H9 (cell line): ENCODE data around the gene DEFB132. TPM values are rescaled to one million over a fixed set of nuclear protein-coding genes. Genes with fewer than 3 reads are reported as not detected.

Experiments
- DNase-seq: peaks from one replicate; pipeline ENCODE4 v3.0.0-alpha.2; 2017
- H2AFZ ChIP-seq: one replicate; pipeline ENCODE4 v1.6.1; 2013; ENCODE audit warnings: mild to moderate bottlenecking, low read length, control low read depth, moderate library complexity
- H2AK5ac ChIP-seq: 2 replicates; pipeline ENCODE4 v1.6.1; 2013; ENCODE audit warnings: low read length, control low read depth, mixed read lengths; ENCODE audit not compliant: insufficient read length
- H2BK120ac ChIP-seq: one replicate; pipeline ENCODE4 v1.6.1; 2013; ENCODE audit warnings: low read depth, mild to moderate bottlenecking, low read length, control low read depth, inconsistent platforms; ENCODE audit not compliant: poor library complexity, severe bottlenecking
- H2BK12ac ChIP-seq: 2 replicates; pipeline ENCODE4 v1.6.1; 2013; ENCODE audit warnings: low read length, control low read depth, mixed read lengths, low read depth; ENCODE audit not compliant: insufficient read length
- H2BK15ac ChIP-seq: 2 replicates; pipeline ENCODE4 v1.6.1; 2013; ENCODE audit warnings: low read depth, low read length, control low read depth
- H2BK20ac ChIP-seq: one replicate; pipeline ENCODE4 v1.6.1; 2013; ENCODE audit warnings: low read depth, mild to moderate bottlenecking, low read length, control low read depth, inconsistent platforms; ENCODE audit not compliant: poor library complexity, severe bottlenecking
- H2BK5ac ChIP-seq: 2 replicates; pipeline ENCODE4 v1.6.1; 2013; ENCODE audit warnings: low read length, control low read depth, mixed read lengths; ENCODE audit not compliant: insufficient read length
- H3K14ac ChIP-seq: 2 replicates; pipeline ENCODE4 v1.6.1; 2013; ENCODE audit warnings: low read length, control low read depth; ENCODE audit not compliant: insufficient read depth
- H3K18ac ChIP-seq: 2 replicates; pipeline ENCODE4 v1.6.1; 2013; ENCODE audit warnings: low read depth, mild to moderate bottlenecking, mixed read lengths, low read length, control low read depth; ENCODE audit not compliant: insufficient read length
- H3K23ac ChIP-seq: 2 replicates; pipeline ENCODE4 v1.6.1; 2013; ENCODE audit warnings: low read length, control low read depth, mixed read lengths, low read depth; ENCODE audit not compliant: insufficient read length
- H3K23me2 ChIP-seq: 2 replicates; pipeline ENCODE4 v1.6.1; 2013; ENCODE audit warnings: low read depth, mild to moderate bottlenecking, mixed read lengths, low read length, control low read depth; ENCODE audit not compliant: insufficient read length, poor library complexity, severe bottlenecking
- H3K27ac ChIP-seq: 2 replicates; pipeline ENCODE4 v1.5.1; 2013; ENCODE audit warnings: low read length, control low read depth, mixed read lengths, low read depth; ENCODE audit not compliant: insufficient read length
- H3K27me3 ChIP-seq: 2 replicates; pipeline ENCODE4 v1.6.1; 2013; ENCODE audit warnings: low read length, control low read depth, inconsistent platforms; ENCODE audit not compliant: insufficient read depth
- H3K4ac ChIP-seq: 2 replicates; pipeline ENCODE4 v1.6.1; 2013; ENCODE audit warnings: low read depth, mild to moderate bottlenecking, control low read depth, inconsistent platforms, low read length, moderate library complexity
- H3K4me1 ChIP-seq: 2 replicates; pipeline ENCODE4 v1.6.1; 2013; ENCODE audit warnings: low read length, control low read depth, inconsistent platforms; ENCODE audit not compliant: insufficient read depth
- H3K4me2 ChIP-seq: 2 replicates; pipeline ENCODE4 v1.6.1; 2013; ENCODE audit warnings: low read length, control low read depth, mixed read lengths; ENCODE audit not compliant: insufficient read length, insufficient read depth
- H3K56ac ChIP-seq: 2 replicates; pipeline ENCODE4 v1.6.1; 2013; ENCODE audit warnings: low read depth, mild to moderate bottlenecking, mixed read lengths, low read length, control low read depth; ENCODE audit not compliant: insufficient read length
- H3K79me1 ChIP-seq: 2 replicates; pipeline ENCODE4 v1.6.1; 2013; ENCODE audit warnings: low read depth, mild to moderate bottlenecking, moderate library complexity, low read length, control low read depth, inconsistent platforms; ENCODE audit not compliant: insufficient read depth, poor library complexity, severe bottlenecking
- H3K79me2 ChIP-seq: 2 replicates; pipeline ENCODE4 v1.6.1; 2013; ENCODE audit warnings: low read length, control low read depth, inconsistent platforms; ENCODE audit not compliant: insufficient read depth
- H3K9ac ChIP-seq: 2 replicates; pipeline ENCODE4 v1.6.1; 2013; ENCODE audit warnings: low read length, control low read depth, mixed read lengths; ENCODE audit not compliant: insufficient read length; ENCODE audit errors: extremely low read depth
- H3K9me3 ChIP-seq: one replicate; pipeline ENCODE4 v1.6.1; 2013; ENCODE audit warnings: low read depth, low read length, inconsistent platforms; ENCODE audit not compliant: control insufficient read depth
- H3T11ph ChIP-seq: one replicate; pipeline ENCODE4 v1.6.1; 2013; ENCODE audit warnings: mild to moderate bottlenecking, low read length, control low read depth, inconsistent platforms
- H4K20me1 ChIP-seq: one replicate; pipeline ENCODE4 v1.6.1; 2013; ENCODE audit not compliant: control insufficient read depth, insufficient read length, insufficient read depth
- H4K5ac ChIP-seq: 2 replicates; pipeline ENCODE4 v1.6.1; 2013; ENCODE audit warnings: low read depth, mild to moderate bottlenecking, mixed read lengths, low read length, control low read depth; ENCODE audit not compliant: insufficient read length
- H4K8ac ChIP-seq: replicated peaks from 2 replicates; pipeline ENCODE4 v1.6.1; 2013; ENCODE audit warnings: low read length, control low read depth, mixed read lengths, low read depth; ENCODE audit not compliant: insufficient read length
- H4K91ac ChIP-seq: 2 replicates; pipeline ENCODE4 v1.6.1; 2013; ENCODE audit warnings: low read depth, mild to moderate bottlenecking, moderate library complexity, mixed read lengths, low read length, control low read depth; ENCODE audit not compliant: insufficient read length
- H3K27ac Mint-ChIP-seq, 3 experiments: 2 replicates in 2 of 3; 3 replicates in 1 of 3; pipeline ENCODE4 v1.8.0; 2020 to 2021; ENCODE audit warnings: mixed read lengths in 3 of 3, mild to moderate bottlenecking in 1 of 3, moderate library complexity in 1 of 3
- H3K27me3 Mint-ChIP-seq: 2 replicates; pipeline ENCODE4 v1.8.0; 2021; ENCODE audit warnings: low read depth, mild to moderate bottlenecking, moderate library complexity, mixed read lengths
- H3K36me3 Mint-ChIP-seq, 3 experiments: 2 replicates in 2 of 3; 3 replicates in 1 of 3; pipeline ENCODE4 v1.8.0; 2020 to 2021; ENCODE audit warnings: low read depth in 3 of 3, mixed read lengths in 3 of 3; ENCODE audit not compliant: insufficient read depth in 1 of 3
- H3K4me1 Mint-ChIP-seq, 2 experiments: 2 replicates each; pipeline ENCODE4 v1.8.0; 2020; ENCODE audit warnings: mixed read lengths in 2 of 2
- H3K4me3 Mint-ChIP-seq, 2 experiments: 2 replicates in 1 of 2; 3 replicates in 1 of 2; pipeline ENCODE4 v1.8.0; 2020 to 2021; ENCODE audit warnings: mild to moderate bottlenecking in 2 of 2, mixed read lengths in 2 of 2, moderate library complexity in 1 of 2
- H3K9me3 Mint-ChIP-seq, 2 experiments: 2 replicates in 1 of 2; 3 replicates in 1 of 2; pipeline ENCODE4 v1.8.0; 2020; ENCODE audit warnings: mild to moderate bottlenecking in 2 of 2, mixed read lengths in 2 of 2, moderate library complexity in 1 of 2
- WGBS: extraction: QIAGEN DNeasy Blood & Tissue Kit; methylation state at CpG from one replicate; pipeline ENCODE4 v1.1.7; 2013; ENCODE audit warnings: missing lambda C conversion rate, low lambda C conversion rate, mixed read lengths; ENCODE audit not compliant: insufficient read length; ENCODE audit errors: extremely low coverage; 5-methylcytosine and 5-hydroxymethylcytosine counted together
- total RNA-seq: library from RNA; stranded (reverse); gene quantifications from 2 replicates; pipeline ENCODE4 v1.2.1, GENCODE V29; 2021
- TF ChIP-seq, protein P1 (sequence below): fragments of 200-600 bp; sonication (generic); conservative IDR thresholded peaks from 3 replicates; pipeline ENCODE4 v1.8.0; 2021; ENCODE audit warnings: antibody characterized with exemption, mild to moderate bottlenecking

DEFB132 gene
- total RNA-seq, 1 experiment from 2014 or later, result not detected

DNA sequence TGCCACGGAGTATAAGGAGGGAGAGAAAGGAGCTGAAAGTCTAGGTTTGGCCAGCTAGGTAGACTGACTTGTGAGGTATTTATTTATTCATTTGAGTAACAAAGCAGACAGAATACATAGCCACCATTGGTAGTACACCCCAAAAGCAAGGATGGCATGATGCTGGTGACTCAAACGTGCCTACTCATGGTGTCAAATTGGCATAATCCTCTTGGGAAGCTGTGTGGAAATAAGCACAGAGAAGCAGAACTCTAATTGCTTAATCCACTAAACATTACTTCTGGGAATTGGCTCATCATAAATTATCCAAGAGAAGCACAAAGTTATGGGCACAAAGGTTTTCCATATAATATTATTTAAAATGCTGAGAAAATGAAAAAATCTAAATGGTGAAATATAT, 2.5 kb downstream of the DEFB132 start:
- Mint-ChIP-seq H3K27me3 (peaks cover 93% of the 10 kb centered on the region), H3K27ac (no peak overlapping the region), H3K4me1 (peaks cover 0 to 2% of the 10 kb centered on the region in 2 experiments; a peak in 2 of 4 replicates), H3K36me3 (no peaks in the 10 kb centered on the region), H3K4me3 (no peak overlapping the region), H3K9me3 (no peaks in the 10 kb centered on the region)
- no peaks in the 10 kb centered on the region for H3K79me2 ChIP-seq
- no peak overlapping the region for H3K14ac ChIP-seq
- no CpG with 5 or more reads among the region's 2 CpGs for WGBS
- H3K18ac ChIP-seq, result no peak overlapping the region
- no peak overlapping the region for H4K5ac ChIP-seq
- no peak overlapping the region for H2AFZ ChIP-seq
- H3K56ac ChIP-seq, result no peak overlapping the region
- no peak overlapping the region for H2BK5ac ChIP-seq
- no peak overlapping the region for H3K4ac ChIP-seq
- no peak overlapping the region for H2BK120ac ChIP-seq
- peaks cover 29% of the 10 kb centered on the region for H3K27me3 ChIP-seq
- no peaks in the 10 kb centered on the region for H3K23me2 ChIP-seq
- H3K9me3 ChIP-seq, result no peaks in the 10 kb centered on the region
- H4K91ac ChIP-seq, result no peak overlapping the region
- H3K23ac ChIP-seq, result no peak overlapping the region
- no peak overlapping the region for H2BK15ac ChIP-seq
- no peak overlapping the region for H3K4me2 ChIP-seq
- H2BK20ac ChIP-seq, result no peak overlapping the region
- H3K27ac ChIP-seq, result no peak overlapping the region
- TF ChIP-seq, protein P1, sequence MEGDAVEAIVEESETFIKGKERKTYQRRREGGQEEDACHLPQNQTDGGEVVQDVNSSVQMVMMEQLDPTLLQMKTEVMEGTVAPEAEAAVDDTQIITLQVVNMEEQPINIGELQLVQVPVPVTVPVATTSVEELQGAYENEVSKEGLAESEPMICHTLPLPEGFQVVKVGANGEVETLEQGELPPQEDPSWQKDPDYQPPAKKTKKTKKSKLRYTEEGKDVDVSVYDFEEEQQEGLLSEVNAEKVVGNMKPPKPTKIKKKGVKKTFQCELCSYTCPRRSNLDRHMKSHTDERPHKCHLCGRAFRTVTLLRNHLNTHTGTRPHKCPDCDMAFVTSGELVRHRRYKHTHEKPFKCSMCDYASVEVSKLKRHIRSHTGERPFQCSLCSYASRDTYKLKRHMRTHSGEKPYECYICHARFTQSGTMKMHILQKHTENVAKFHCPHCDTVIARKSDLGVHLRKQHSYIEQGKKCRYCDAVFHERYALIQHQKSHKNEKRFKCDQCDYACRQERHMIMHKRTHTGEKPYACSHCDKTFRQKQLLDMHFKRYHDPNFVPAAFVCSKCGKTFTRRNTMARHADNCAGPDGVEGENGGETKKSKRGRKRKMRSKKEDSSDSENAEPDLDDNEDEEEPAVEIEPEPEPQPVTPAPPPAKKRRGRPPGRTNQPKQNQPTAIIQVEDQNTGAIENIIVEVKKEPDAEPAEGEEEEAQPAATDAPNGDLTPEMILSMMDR, result no peak
- H3T11ph ChIP-seq, result no peak overlapping the region
- peaks cover 2% of the 10 kb centered on the region for H4K20me1 ChIP-seq
- H3K79me1 ChIP-seq, result no peaks in the 10 kb centered on the region
- no peak overlapping the region for H4K8ac ChIP-seq
- H2AK5ac ChIP-seq, result no peak overlapping the region
- H2BK12ac ChIP-seq, result no peak overlapping the region
- H3K9ac ChIP-seq, result no peak overlapping the region
- no peaks in the 10 kb centered on the region for H3K4me1 ChIP-seq
- no peak for DNase-seq
